ENCODE measurements around the gene WASHC4.

- TF ChIP-seq L3MBTL2 (conservative IDR thresholded peaks at IDR 0.05) (no peak), FOXA1 (IDR thresholded peaks at IDR 0.05) (no peak), PKNOX1 (IDR thresholded peaks at IDR 0.05) (no peak), ELF4 (IDR thresholded peaks at IDR 0.05) (no peak), SP1 (IDR thresholded peaks at IDR 0.05) (no peak), FOXK2 (IDR thresholded peaks at IDR 0.05) (no peak), ARNT (IDR thresholded peaks at IDR 0.05) (no peak), HDGF (IDR thresholded peaks at IDR 0.05; ENCODE audit: borderline replicate concordance) (no peak), BHLHE40 (IDR thresholded peaks at IDR 0.05; ENCODE audit: borderline replicate concordance) (no peak), SUZ12 (IDR thresholded peaks at IDR 0.05) (no peak)
These were observed 28.6 kb upstream of the WASHC4 start for GRCh38 chr12:105078712-105079570.

Measured in HEK293T (cell line).